Colonic mucosa (tissue), 4 donors: ENCODE data around the gene CLDN24. TPM values are rescaled to one million over a fixed set of nuclear protein-coding genes. Genes with fewer than 3 reads are reported as not detected.

Source experiments
- DNase-seq: peaks from one replicate; pipeline ENCODE4 v3.0.0-alpha.2; 2020
- H3K27ac ChIP-seq: fragments of 200-600 bp; one replicate; pipeline ENCODE4 v1.8.0; 2021
- H3K27me3 ChIP-seq: fragments of 200-600 bp; one replicate; pipeline ENCODE4 v1.8.0; 2021
- H3K36me3 ChIP-seq: fragments of 200-600 bp; one replicate; pipeline ENCODE4 v1.8.0; 2021
- H3K4me1 ChIP-seq: fragments of 200-600 bp; one replicate; pipeline ENCODE4 v1.8.0; 2021; ENCODE audit warnings: mild to moderate bottlenecking
- H3K4me3 ChIP-seq: fragments of 200-600 bp; one replicate; pipeline ENCODE4 v1.8.0; 2021
- H3K9ac ChIP-seq, 2 donors: one replicate each; pipeline ENCODE4 v1.7.0; 2013; ENCODE audit warnings: control low read depth in 2 of 2, low read depth in 2 of 2, low read length in 2 of 2
- H3K9me3 ChIP-seq: fragments of 200-600 bp; one replicate; pipeline ENCODE4 v1.8.0; 2021
- CTCF ChIP-seq: fragments of 200-600 bp; IDR thresholded peaks from one replicate; pipeline ENCODE4 v1.8.0; 2022; ENCODE audit warnings: antibody characterized with exemption, mild to moderate bottlenecking
- intact Hi-C: fragments of 100-400 bp; cut with DNase I; formaldehyde crosslinking; loops from one replicate; pipeline ENCODE4 v1.14.1; 2022
- total RNA-seq, 2 donors: library from RNA; stranded (reverse); fragmentation: NEBNext Ultra II Directional in 1 of 2; extraction: Animal tissue kit (Norgen Biotek cat#: 25700) in 1 of 2; gene quantifications; one replicate each; pipeline ENCODE4 v1.2.1, GENCODE V29; 2021
- donor health status: healthy.
- donor health status: DM: no; HTN: no; CAD: no.
- donor health status: DM: no; HTN: no; CAD: no.

CLDN24 gene
- total RNA-seq, 2 donors from 2014 or later: not detected

- Histone ChIP-seq H3K27me3 (no peaks in the 10 kb centered on the region), H3K4me3 (no peak overlapping the region), H3K27ac (no peak overlapping the region), H3K9ac (no peak overlapping the region), H3K4me1 (no peaks in the 10 kb centered on the region), H3K9me3 (no peaks in the 10 kb centered on the region), H3K36me3 (no peaks in the 10 kb centered on the region)
- DNase-seq: no peak
- no peak for TF ChIP-seq CTCF
- intact Hi-C loops: no loop called here
Observed at GRCh38 chr4:183321079-183321478, 1.1 kb downstream of the CLDN24 start.

- intact Hi-C loops: no loop called here
- no peaks in the 10 kb centered on the region for H3K36me3 ChIP-seq
- DNase-seq: no peak
- H3K4me1 ChIP-seq: no peaks in the 10 kb centered on the region
- no peak within 1 kb of the TSS for H3K4me3 ChIP-seq
- no peaks in the 10 kb centered on the region for H3K9me3 ChIP-seq
- H3K27me3 ChIP-seq: no peaks in the 10 kb centered on the region
- no peak within 1 kb of the TSS for H3K27ac ChIP-seq
- TF ChIP-seq CTCF: no peak
- no peak within 1 kb of the TSS for H3K9ac ChIP-seq
Observed at GRCh38 chr4:183320211-183321059, 1.8 kb downstream of the CLDN24 start, which contains the start of gene CLDN22. Gene CLDN22 (minus strand): TSS chr4:183320276. CDS start chr4:183320218, 58 bp downstream.

- Histone ChIP-seq H3K4me3 (no peak overlapping the region), H3K36me3 (no peaks in the 10 kb centered on the region), H3K9me3 (no peaks in the 10 kb centered on the region), H3K27me3 (no peaks in the 10 kb centered on the region), H3K4me1 (no peaks in the 10 kb centered on the region), H3K27ac (no peak overlapping the region), H3K9ac (no peak overlapping the region)
- DNase-seq: no peak
- intact Hi-C loops: no loop called here
- TF ChIP-seq CTCF: no peak
Observed at GRCh38 chr4:183318656-183319055, 3.6 kb downstream of the CLDN24 start.

GRCh38 chr4:183314806-183315205, 7.4 kb downstream of the CLDN24 start:
- Histone ChIP-seq H3K9ac (no peak overlapping the region), H3K36me3 (no peaks in the 10 kb centered on the region), H3K4me1 (no peaks in the 10 kb centered on the region), H3K27me3 (no peaks in the 10 kb centered on the region), H3K4me3 (no peak overlapping the region), H3K9me3 (no peaks in the 10 kb centered on the region), H3K27ac (no peak overlapping the region)
- intact Hi-C loops: no loop called here
- DNase-seq: no peak
- TF ChIP-seq CTCF: no peak

GRCh38 chr4:183314336-183314735, 7.9 kb downstream of the CLDN24 start:
- TF ChIP-seq CTCF: no peak
- Histone ChIP-seq H3K4me1 (no peaks in the 10 kb centered on the region), H3K4me3 (no peak overlapping the region), H3K27me3 (no peaks in the 10 kb centered on the region), H3K27ac (no peak overlapping the region), H3K9me3 (no peaks in the 10 kb centered on the region), H3K9ac (no peak overlapping the region), H3K36me3 (no peaks in the 10 kb centered on the region)
- no peak for DNase-seq
- intact Hi-C loops: no loop called here
